ENCODE measurements around the gene C3orf20.

- TF ChIP-seq CTCF (IDR thresholded peaks at IDR 0.05) = no peak
- no peak for TF ChIP-seq SP1 (CRISPR knock-in tag; conservative IDR thresholded peaks at IDR 0.05)
- TF ChIP-seq NR3C1 (CRISPR knock-in tag; conservative IDR thresholded peaks at IDR 0.05; ENCODE audit: low read depth) = no peak
- no peak for TF ChIP-seq FOXK1 (CRISPR knock-in tag; IDR thresholded peaks at IDR 0.05)
- TF ChIP-seq KAT7 (CRISPR knock-in tag; IDR thresholded peaks at IDR 0.05; ENCODE audit: borderline replicate concordance) = no peak
- no peak for TF ChIP-seq RORB (CRISPR knock-in tag; IDR thresholded peaks at IDR 0.05)
- no peak for TF ChIP-seq ZNF138 (CRISPR knock-in tag; conservative IDR thresholded peaks at IDR 0.05)
- no peak for TF ChIP-seq MXD4 (CRISPR knock-in tag; IDR thresholded peaks at IDR 0.05; ENCODE audit: borderline replicate concordance)
- TF ChIP-seq ZNF232 (CRISPR knock-in tag; IDR thresholded peaks at IDR 0.05) = no peak
- TF ChIP-seq NFE2L1 (CRISPR knock-in tag; IDR thresholded peaks at IDR 0.05) = no peak
- no peak for TF ChIP-seq ETV6 (CRISPR knock-in tag; IDR thresholded peaks at IDR 0.05)
- no peak for TF ChIP-seq TEAD4 (CRISPR knock-in tag; IDR thresholded peaks at IDR 0.05)
- TF ChIP-seq, protein P1, sequence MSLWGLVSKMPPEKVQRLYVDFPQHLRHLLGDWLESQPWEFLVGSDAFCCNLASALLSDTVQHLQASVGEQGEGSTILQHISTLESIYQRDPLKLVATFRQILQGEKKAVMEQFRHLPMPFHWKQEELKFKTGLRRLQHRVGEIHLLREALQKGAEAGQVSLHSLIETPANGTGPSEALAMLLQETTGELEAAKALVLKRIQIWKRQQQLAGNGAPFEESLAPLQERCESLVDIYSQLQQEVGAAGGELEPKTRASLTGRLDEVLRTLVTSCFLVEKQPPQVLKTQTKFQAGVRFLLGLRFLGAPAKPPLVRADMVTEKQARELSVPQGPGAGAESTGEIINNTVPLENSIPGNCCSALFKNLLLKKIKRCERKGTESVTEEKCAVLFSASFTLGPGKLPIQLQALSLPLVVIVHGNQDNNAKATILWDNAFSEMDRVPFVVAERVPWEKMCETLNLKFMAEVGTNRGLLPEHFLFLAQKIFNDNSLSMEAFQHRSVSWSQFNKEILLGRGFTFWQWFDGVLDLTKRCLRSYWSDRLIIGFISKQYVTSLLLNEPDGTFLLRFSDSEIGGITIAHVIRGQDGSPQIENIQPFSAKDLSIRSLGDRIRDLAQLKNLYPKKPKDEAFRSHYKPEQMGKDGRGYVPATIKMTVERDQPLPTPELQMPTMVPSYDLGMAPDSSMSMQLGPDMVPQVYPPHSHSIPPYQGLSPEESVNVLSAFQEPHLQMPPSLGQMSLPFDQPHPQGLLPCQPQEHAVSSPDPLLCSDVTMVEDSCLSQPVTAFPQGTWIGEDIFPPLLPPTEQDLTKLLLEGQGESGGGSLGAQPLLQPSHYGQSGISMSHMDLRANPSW (CRISPR knock-in tag; conservative IDR thresholded peaks at IDR 0.05; ENCODE audit: low read depth) = no peak
Observed at GRCh38 chr3:14774431-14774830, 99.5 kb downstream of the C3orf20 start.

All from WTC11 (cell line).